DMS153 treated with DMSO at 0.1 percent for 48 hours (cell line): ENCODE results near the gene BTK.
A peak's percentile ranks its signal among the peaks of the same experiment; 100 is the strongest.

Experiments used
- DNase-seq: peaks from one replicate; lab custom pipeline; 2025; ENCODE audit not compliant: unreplicated experiment; lab: John Stamatoyannopoulos, UW

Gene BTK

GRCh38 chrX:101385795-101386541 lies at the start of gene BTK:
BTK (minus strand) TSS chrX:101386191; CDS start chrX:101375284, 10,907 bp downstream.
- DNase-seq: no peak

- no peak for DNase-seq
These were observed 44.6 kb upstream of the BTK start for GRCh38 chrX:101430457-101431078.

- DNase-seq: no peak
These were observed 43.9 kb upstream of the BTK start for GRCh38 chrX:101429934-101430333.

DNA sequence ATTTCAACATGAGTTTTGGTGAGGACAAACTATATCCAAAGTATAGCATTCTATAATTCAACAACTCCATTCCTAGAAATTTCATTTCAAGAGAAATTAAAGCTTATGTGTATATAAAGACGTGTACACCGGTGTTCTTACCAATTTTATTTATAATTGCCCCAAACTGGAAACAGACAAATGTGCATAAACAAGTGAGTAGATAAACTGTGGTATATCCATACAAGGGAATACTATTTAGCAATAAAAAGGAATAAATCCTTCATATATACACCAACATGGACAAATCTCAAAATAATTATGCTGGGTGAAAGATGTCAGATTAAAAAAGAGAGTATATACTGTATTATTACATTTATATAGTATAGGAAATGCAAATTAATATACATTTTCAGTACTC lies 42.0 kb upstream of the BTK start:
- no peak for DNase-seq

DNA sequence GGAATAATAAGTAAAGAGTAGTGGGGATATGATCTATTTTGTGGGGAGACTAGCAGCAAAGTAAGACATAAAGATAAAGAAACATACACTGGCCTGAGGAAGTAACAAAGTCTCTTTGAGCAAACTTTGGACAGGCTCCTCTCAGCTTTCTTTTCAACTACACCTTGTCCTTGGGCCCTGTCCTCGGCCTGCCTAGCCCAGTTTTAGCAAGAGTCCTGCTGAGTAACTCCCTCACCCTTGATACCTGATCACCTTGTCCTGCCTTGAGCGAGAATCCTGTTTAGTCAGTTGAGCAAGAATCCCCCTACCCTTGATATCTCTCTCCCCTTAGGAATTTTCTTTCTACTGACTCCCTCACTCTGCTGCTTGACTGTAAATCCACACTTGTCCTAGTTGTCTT lies 33.5 kb upstream of the BTK start:
- no peak for DNase-seq

GRCh38 chrX:101417981-101418841 lies 32.2 kb upstream of the BTK start:
- DNase-seq: peak; percentile 4

GRCh38 chrX:101417190-101417589 lies 31.2 kb upstream of the BTK start:
- DNase-seq: no peak

DNA sequence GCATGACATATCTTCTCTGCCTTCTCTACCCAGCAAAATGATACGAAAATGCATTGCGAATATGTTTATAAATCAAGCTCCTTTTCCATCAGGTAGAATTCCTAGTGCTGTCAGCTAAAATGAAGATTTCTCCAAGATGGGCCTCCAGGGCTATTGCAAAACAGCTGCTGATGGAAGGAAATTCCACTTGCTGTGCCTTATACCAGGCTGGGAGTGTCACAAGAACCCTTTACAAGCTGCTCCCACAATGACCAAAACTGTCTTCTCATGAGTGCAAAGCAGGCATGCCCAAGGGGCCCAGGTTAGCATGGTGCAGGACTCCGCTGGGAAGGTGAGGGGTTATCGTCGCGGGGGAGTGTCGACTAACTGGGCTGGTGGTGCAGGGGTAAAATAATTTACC lies 30.7 kb upstream of the BTK start:
- no peak for DNase-seq

DNA sequence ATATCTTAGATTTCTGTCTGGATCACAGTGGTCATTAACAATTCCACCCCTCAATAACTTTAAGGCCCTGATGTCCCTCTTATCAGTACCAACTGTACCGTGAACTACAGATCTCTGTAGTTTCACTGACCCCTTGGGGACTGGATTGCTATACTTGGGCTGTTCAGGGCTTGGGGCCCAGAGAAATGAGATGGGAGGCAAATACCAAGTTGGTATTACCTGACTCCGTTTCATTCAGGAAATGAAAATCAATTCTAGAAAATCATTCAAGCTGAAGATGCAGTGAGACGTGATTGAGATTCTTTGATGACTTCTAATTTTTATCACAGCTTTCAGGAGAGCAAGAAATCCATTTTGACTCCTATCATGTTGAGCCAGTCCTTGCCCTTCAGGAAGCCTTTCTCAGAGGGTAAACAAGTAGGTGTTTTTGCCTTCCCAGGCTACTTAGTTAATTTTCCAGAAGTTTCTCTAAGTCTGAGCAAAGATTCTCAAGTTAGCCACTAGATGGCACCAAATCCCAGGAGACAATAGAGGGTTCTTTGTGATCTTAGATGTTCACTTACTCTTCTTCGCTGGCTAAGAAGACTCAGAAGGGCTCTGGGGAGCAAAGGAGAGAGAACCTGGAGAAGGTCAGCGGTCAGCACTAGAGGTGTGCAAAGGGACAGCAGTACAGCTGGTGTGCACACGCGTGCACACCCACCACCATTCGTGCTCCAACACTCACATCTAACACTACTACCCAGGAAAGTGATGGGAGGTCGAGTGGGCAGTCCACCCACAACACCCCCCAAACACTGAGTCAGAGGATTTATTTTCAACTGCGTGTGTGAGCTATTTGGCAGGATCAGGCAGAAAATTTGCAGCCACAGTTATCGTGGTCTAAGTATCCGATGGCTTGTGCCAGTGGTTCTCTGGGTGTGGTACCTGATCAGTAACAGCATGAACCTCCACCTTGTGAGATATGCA lies 29.5 kb upstream of the BTK start:
- DNase-seq: no peak

DNA sequence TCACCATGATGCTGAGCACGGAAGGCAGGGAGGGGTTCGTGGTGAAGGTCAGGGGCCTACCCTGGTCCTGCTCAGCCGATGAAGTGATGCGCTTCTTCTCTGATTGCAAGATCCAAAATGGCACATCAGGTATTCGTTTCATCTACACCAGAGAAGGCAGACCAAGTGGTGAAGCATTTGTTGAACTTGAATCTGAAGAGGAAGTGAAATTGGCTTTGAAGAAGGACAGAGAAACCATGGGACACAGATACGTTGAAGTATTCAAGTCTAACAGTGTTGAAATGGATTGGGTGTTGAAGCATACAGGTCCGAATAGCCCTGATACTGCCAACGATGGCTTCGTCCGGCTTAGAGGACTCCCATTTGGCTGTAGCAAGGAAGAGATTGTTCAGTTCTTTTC lies 26.0 kb upstream of the BTK start:
- no peak for DNase-seq

DNA sequence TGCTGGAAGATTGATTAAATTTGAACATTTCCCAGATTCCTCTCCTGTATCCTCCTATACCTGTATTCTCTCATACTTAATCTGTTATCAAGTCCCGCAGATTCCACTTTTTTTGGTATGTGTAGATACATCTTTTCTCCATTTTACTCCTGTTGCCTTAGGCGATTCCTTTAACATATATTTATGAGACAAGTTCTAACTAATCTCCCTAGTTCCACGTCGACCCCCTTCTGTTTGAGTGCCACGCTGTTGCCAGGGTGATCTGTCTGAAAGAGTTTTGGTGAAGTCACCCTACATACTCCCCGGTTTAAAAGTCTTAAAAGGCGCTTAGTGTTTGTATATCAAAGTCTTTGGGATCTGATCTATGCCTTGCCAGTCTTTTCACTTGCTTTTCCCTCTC lies 24.5 kb upstream of the BTK start:
- no peak for DNase-seq

GRCh38 chrX:101409043-101409442 lies 23.1 kb upstream of the BTK start:
- DNase-seq: no peak

GRCh38 chrX:101408532-101408841 lies 22.5 kb upstream of the BTK start:
- DNase-seq: no peak

DNA sequence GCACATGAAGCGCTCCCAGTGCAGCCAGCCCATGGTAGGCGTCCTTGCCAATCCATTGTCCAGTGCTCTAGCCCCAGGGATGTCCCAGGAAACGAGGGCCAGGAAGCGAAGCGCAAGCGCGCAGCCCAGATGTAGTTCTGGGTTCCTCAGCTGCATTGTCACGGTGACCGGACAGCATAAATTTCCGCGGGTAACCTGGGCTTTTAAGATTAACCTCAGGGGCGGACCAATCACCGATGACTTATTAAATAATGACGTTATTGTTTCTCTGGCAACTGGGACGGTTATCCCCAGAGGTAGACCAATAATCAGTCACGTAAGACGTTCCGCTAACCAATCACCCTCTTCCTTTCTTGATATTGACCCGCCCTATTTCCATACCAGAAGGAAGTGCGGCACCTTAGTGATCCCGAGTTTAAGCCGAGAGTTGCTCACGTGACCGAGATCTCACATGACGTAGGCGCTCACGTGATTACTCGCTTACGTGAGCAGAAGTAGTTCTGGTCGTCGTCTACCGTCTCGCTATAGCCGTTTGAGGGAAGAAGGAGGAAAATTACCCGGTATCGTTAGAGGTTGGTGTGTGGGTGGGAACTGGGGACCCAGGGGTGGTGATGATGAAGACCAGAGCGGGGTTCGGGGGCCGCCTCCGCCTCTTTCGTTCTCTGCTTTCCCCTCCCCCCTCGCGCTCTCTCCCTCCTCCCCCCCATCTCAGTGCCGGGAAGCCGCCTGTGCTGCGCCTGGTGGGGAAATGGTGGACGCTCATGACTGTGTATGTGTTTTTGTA lies 21.9 kb upstream of the BTK start, which contains the start of the genes GLA and HNRNPH2:
Gene GLA, minus strand, starts transcription at position 178 of the 784 bp plus-strand sequence. Its CDS starts 22 bp downstream, at position 156.
Gene HNRNPH2, plus strand, starts transcription at position 475 of the 784 bp plus-strand sequence. CDS start 3,767 bp downstream, outside the sequence.
- peak; percentile 87 for DNase-seq

DNA sequence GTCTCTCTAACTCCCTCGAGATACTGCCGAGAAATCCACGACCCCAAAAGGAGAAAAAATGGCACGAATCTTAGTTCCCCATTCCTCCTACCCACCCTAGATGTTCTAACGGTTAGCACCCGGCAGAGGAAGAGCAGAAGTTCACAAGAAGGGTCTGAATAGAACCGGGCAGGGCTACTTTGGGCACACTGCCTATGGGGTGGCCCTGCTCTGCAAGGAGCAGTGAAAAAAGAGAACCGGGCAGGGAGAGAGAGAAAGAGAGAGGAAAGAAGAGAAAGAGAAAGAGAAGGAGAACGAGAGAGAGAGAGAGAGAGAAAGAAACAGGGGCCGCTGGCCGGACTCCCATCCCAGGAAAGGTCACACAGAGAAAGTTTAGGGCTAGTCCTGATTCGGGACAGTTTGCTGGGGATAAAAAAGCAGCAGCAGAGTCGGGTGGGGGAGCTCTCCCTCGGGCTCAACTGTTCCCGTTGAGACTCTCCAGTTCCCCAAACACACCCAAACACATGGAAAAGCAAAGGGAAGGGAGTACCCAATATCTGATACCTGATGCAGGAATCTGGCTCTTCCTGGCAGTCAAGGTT lies 21.3 kb upstream of the BTK start:
- no peak for DNase-seq

- no peak for DNase-seq
These were observed 13.8 kb upstream of the BTK start for GRCh38 chrX:101399825-101400224.

GRCh38 chrX:101398694-101399093 lies 12.7 kb upstream of the BTK start:
- no peak for DNase-seq

DNA sequence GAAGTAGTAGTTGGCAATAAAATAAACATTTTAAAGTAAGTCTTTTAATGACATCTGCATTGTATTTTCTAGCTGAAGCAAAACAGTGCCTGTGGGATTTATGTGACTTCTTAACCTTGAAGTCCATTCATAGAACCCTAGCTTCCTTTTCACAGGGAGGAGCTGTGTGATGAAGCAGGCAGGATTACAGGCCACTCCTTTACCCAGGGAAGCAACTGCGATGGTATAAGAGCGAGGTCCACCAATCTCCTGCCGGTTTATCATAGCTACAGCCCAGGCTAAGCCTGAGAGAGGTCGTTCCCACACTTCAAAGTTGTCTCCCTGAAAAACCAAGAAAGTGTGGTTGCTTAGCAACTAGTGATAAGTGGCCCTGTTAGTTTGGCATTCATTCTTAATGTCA lies 11.8 kb upstream of the BTK start:
- DNase-seq: no peak

DNA sequence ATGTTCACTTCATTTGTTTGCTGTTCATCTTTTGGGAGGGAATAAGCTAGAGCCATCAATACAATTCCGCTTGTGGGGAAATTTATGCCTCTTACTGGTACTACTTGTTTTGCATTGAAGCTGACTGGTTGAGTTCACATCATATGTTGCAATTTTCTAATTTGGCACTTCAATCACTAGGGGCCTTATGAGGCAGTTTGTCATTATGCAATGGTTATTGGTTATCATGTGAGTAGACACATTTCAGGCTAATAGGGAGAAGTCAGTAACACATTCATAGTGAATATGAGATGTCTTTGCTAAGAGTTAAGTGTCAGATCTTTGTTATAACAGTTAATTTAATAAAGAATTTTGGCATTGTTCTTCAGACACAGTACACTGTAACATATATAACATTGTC lies 9.8 kb upstream of the BTK start:
- DNase-seq: no peak

GRCh38 chrX:101394372-101394771 lies 8.4 kb upstream of the BTK start:
- DNase-seq: no peak
